Gastroesophageal sphincter (tissue), 4 donors: ENCODE measurements around the gene CHTF18. TPM values are rescaled to one million over a fixed set of nuclear protein-coding genes. Genes with fewer than 3 reads are reported as not detected.
"Not testable (repeated sequence)": the region's sequence is repeated elsewhere in the genome, so short reads cannot be mapped to it uniquely, and the experiment has no call there.

Source experiments
- ATAC-seq: fragments of 150-250 bp; one replicate; pipeline ENCODE4 v1.9.1; 2016; ENCODE audit warnings: mild to moderate bottlenecking, moderate library complexity
- H3K27ac ChIP-seq, 4 donors: fragments of 200-600 bp; sonication (generic) in 3 of 4; 1 replicate in 3 of 4; 2 replicates in 1 of 4; pipeline ENCODE4 v1.5.1; 2016 to 2019
- H3K27me3 ChIP-seq: fragments of 200-600 bp; sonication (generic); one replicate; pipeline ENCODE4 v1.5.1; 2019
- H3K36me3 ChIP-seq, 2 donors: fragments of 200-600 bp; sonication (generic); one replicate each; pipeline ENCODE4 v1.5.1; 2019; ENCODE audit warnings: control low read depth in 1 of 2
- H3K4me1 ChIP-seq, 3 donors: fragments of 200-600 bp; sonication (generic); 1 replicate in 2 of 3; 2 replicates in 1 of 3; pipeline ENCODE4 v1.5.1; 2016 to 2019; ENCODE audit warnings: control low read depth in 2 of 3
- H3K4me3 ChIP-seq, 2 donors: fragments of 200-600 bp; sonication (generic); one replicate each; pipeline ENCODE4 v1.5.1; 2019; ENCODE audit warnings: mild to moderate bottlenecking in 1 of 2, moderate library complexity in 1 of 2
- H3K9me3 ChIP-seq, 3 donors: fragments of 200-600 bp; sonication (generic); one replicate each; pipeline ENCODE4 v1.5.1; 2017 to 2019; ENCODE audit warnings: control low read depth in 2 of 3
- EP300 ChIP-seq: sonication (generic); formaldehyde crosslinking; IDR thresholded peaks from one replicate; pipeline ENCODE4 v1.6.1; 2017; ENCODE audit warnings: antibody characterized with exemption, mild to moderate bottlenecking
- POLR2A ChIP-seq, 2 donors: fragments of 450-650 bp; IDR thresholded peaks; one replicate each; pipeline ENCODE4 v1.6.1; 2017; ENCODE audit warnings: antibody characterized with exemption in 2 of 2, mild to moderate bottlenecking in 2 of 2, moderate library complexity in 1 of 2
- POLR2AphosphoS5 ChIP-seq: sonication (generic); formaldehyde crosslinking; IDR thresholded peaks from one replicate; pipeline ENCODE4 v1.6.1; 2017; ENCODE audit warnings: antibody characterized with exemption
- WGBS, 2 donors: methylation state at CpG; one replicate each; pipeline ENCODE4 v1.1.5; 2018; ENCODE audit warnings: low coverage in 1 of 2; 5-methylcytosine and 5-hydroxymethylcytosine counted together
- total RNA-seq, 4 donors: library from RNA; depleted of rRNA; stranded (reverse); fragments of >200 nt; gene quantifications; one replicate each; pipeline ENCODE4 v1.1.0, GENCODE V29; 2016
- TF ChIP-seq, protein P1 (sequence below), 4 experiments: fragments of 200-600 bp in 2 of 4; fragments of 450-650 bp in 2 of 4; sonication (generic) in 1 of 4; IDR thresholded peaks; one replicate each; pipeline ENCODE4 v1.5.1; 2017 to 2019; ENCODE audit warnings: antibody characterized with exemption in 4 of 4, mild to moderate bottlenecking in 2 of 4, moderate library complexity in 2 of 4

The CHTF18 gene
- total RNA-seq, 4 donors from 2014 or later = 4.6 to 10.9 (median 8.3) TPM

DNA sequence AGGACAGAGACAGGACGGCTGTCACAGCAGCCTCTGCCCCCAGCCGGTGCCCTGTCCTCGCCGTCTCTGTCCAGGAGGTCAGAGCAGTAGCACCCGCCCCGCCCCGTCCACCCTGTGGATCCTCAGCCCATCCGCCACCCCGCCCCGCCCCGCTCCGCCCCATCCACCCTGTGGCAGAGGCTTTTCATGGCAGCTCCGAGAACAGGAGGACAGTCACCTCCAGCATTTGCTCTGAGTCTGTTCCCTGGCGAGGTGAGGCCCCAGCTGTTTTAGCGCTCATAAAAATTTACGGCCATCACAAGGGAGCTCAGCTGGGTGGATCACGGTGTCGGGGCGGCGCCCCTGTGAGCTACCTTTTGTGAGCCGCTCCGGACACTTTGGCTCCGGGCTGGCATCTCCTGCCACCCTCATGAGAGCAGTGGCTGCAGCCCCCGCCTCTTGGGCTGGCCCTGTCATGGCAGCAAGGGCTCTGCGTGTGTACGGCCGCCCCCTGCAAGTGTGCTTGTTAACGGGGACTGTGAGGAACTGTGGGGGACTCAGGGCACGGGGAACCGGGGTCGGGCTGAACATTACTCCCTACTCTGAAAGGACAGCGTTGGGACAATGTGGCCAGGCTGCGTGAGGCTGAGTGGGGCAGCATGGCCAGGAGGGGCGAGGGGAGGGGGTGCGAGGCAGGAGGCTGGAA is 44.4 kb downstream of the CHTF18 start:
- Histone ChIP-seq H3K4me1 (no peaks in the 10 kb centered on the region), H3K9me3 (peaks cover 0 to 48% (median 0%) of the 10 kb centered on the region in 3 donors), H3K4me3 (no peak overlapping the region), H3K27me3 (peaks cover 62% of the 10 kb centered on the region), H3K36me3 (no peaks in the 10 kb centered on the region), H3K27ac (no peak overlapping the region)
- TF ChIP-seq EP300 = no peak
- TF ChIP-seq, protein P1, sequence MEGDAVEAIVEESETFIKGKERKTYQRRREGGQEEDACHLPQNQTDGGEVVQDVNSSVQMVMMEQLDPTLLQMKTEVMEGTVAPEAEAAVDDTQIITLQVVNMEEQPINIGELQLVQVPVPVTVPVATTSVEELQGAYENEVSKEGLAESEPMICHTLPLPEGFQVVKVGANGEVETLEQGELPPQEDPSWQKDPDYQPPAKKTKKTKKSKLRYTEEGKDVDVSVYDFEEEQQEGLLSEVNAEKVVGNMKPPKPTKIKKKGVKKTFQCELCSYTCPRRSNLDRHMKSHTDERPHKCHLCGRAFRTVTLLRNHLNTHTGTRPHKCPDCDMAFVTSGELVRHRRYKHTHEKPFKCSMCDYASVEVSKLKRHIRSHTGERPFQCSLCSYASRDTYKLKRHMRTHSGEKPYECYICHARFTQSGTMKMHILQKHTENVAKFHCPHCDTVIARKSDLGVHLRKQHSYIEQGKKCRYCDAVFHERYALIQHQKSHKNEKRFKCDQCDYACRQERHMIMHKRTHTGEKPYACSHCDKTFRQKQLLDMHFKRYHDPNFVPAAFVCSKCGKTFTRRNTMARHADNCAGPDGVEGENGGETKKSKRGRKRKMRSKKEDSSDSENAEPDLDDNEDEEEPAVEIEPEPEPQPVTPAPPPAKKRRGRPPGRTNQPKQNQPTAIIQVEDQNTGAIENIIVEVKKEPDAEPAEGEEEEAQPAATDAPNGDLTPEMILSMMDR (IDR thresholded peaks at IDR 0.05) = no peak
- no peak for TF ChIP-seq POLR2A (IDR thresholded peaks at IDR 0.05)
- no peak for TF ChIP-seq POLR2AphosphoS5
- ATAC-seq = no peak
- 80% methylated on average over 3 of the region's 35 CpGs; no CpG with 5 or more reads in 1 of the 2 donors for WGBS, 2 donors

DNA sequence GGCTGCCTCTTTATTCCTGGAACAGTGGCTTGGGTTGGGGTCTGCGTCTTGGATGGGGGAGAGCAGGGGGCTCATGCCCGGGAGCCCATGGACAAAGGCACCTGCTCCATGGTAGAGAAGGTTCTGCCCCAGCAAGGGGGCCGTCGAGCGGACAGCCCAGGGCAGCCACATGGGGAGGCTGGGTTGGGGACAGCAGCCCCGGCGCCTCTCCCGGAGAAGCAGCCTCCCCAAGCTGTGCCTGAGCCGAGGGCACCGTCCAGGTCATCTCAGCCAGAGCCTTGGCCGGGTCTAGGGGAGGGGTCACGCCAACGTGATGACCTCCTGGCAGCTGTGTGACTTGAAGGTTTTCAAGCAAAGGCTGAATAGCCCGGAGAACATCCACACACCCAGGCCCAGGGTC is 45.0 kb downstream of the CHTF18 start:
- Histone ChIP-seq H3K9me3 (peaks cover 0 to 51% (median 0%) of the 10 kb centered on the region in 3 donors), H3K36me3 (no peaks in the 10 kb centered on the region), H3K27ac (no peak overlapping the region), H3K27me3 (peaks cover 60% of the 10 kb centered on the region), H3K4me1 (no peaks in the 10 kb centered on the region), H3K4me3 (no peak overlapping the region)
- TF ChIP-seq EP300 (no peak), POLR2A (IDR thresholded peaks at IDR 0.05) (no peak), POLR2AphosphoS5 (no peak)
- TF ChIP-seq, protein P1 (IDR thresholded peaks at IDR 0.05) = no peak
- WGBS, 2 donors = 78 to 100% methylated on average over 1 to 9 of the region's 14 CpGs
- ATAC-seq = no peak

DNA sequence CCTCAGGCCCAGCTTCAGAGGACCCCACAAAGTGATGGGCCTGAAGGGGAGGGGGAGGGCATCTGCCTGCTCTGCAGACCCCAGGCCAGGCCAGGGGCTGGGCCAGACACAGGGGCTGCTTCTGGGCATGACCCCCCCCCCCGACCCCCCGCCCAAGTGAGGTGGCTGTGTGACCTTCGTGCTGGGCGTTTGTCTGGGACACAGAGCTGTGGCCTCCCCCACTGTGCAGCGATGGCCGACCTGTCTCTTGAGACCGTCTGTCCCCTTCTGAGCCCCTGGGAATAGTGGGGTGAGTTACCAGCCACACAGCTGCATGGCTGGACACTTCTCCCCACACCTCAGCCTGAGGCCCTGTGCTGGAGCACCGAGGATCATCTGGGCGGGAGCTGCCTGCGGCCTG is 47.0 kb downstream of the CHTF18 start:
- no peak for TF ChIP-seq POLR2AphosphoS5
- TF ChIP-seq, protein P1 (IDR thresholded peaks at IDR 0.05) = no peak
- H3K4me1 ChIP-seq = no peaks in the 10 kb centered on the region
- ATAC-seq = no peak
- peaks cover 70% of the 10 kb centered on the region for H3K27me3 ChIP-seq
- H3K4me3 ChIP-seq = no peak overlapping the region
- no peak overlapping the region for H3K27ac ChIP-seq
- no peaks in the 10 kb centered on the region for H3K36me3 ChIP-seq
- no CpG with 5 or more reads among the region's 10 CpGs for WGBS, 2 donors
- H3K9me3 ChIP-seq = peaks cover 0 to 51% (median 0%) of the 10 kb centered on the region in 3 donors

DNA sequence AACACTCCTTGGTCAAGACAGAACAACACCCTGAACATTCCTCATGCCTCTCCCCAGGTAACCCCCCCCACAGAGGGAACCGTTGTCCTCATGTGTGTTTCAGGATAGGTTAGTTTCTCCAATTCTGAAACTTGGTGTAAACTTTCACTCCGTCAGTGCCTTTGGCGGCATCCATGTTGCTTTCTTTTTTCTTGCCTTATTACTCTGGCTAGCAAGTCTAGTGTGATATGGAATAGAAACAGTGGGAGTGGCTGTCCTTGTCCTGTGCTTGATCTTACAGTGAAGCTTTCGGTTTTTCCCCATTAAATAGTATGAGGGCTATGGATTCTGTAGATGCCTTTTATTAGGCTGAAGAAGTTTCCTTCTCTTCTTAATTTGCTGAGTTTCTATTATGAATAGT is 47.8 kb downstream of the CHTF18 start:
- ATAC-seq = no peak
- WGBS, 2 donors = 86 to 90% methylated on average over 3 to 4 of the region's 4 CpGs
- Histone ChIP-seq H3K27me3 (peaks cover 72% of the 10 kb centered on the region), H3K4me1 (no peaks in the 10 kb centered on the region), H3K4me3 (no peak overlapping the region), H3K27ac (no peak overlapping the region), H3K9me3 (peaks cover 0 to 51% (median 0%) of the 10 kb centered on the region in 3 donors), H3K36me3 (no peaks in the 10 kb centered on the region)
- TF ChIP-seq POLR2AphosphoS5 = no peak
- TF ChIP-seq EP300 = no peak

DNA sequence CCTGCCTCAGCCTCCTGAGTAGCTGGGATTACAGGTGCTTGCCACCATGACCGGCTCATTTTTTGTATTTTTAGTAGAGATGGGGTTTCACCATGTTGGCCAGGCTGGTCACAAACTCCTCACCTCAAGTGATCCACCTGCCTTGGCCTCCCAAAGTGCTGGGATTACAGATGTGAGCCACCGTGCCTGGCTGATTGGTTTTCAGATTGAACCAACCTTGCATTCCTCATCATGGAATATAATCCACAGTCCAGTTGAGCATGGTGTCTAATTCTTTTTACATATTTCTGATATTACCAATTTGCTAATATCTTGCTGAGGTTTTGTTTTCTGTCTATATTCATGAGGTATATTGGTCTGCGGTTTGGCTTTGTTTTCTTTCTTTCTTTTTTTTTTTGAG is 48.4 kb downstream of the CHTF18 start:
- not testable (repeated sequence) for ATAC-seq, H3K27ac ChIP-seq, H3K4me3 ChIP-seq, H3K4me1 ChIP-seq, H3K36me3 ChIP-seq
- Histone ChIP-seq H3K27me3 (peaks cover 72% of the 10 kb centered on the region), H3K9me3 (peaks cover 0 to 51% (median 0%) of the 10 kb centered on the region in 3 donors)
- WGBS, 2 donors = 97% methylated on average over 3 of the region's 3 CpGs; no CpG with 5 or more reads in 1 of the 2 donors

DNA sequence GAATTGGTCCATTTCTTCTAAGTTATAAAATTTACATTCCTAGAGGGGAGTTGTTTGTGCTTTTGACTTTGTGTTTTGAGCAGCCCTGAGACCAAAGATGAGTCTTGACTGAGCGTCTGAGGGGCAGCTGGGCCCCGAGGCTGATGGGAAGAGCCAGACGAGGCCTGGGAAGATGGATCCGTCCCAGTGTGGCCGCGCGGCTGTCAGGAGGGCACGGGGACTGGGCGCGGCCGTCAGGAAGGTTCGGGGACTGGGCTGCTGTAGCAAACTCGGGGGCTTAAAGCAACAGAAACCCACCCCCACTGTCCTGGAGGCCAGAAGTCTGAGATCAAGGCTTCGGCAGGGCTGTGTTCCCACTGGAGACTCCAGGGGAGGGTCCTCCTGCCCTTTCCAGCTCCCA is 50.3 kb downstream of the CHTF18 start:
- Histone ChIP-seq H3K4me1 (no peaks in the 10 kb centered on the region), H3K36me3 (no peaks in the 10 kb centered on the region), H3K27ac (no peak overlapping the region), H3K9me3 (peaks cover 0 to 43% (median 0%) of the 10 kb centered on the region in 3 donors), H3K27me3 (peaks cover 69% of the 10 kb centered on the region), H3K4me3 (no peak overlapping the region)
- TF ChIP-seq POLR2AphosphoS5 (no peak), POLR2A (IDR thresholded peaks at IDR 0.05) (no peak), EP300 (no peak)
- TF ChIP-seq, protein P1 (IDR thresholded peaks at IDR 0.05) = no peak
- ATAC-seq = no peak
- 86 to 100% methylated on average over 1 to 8 of the region's 14 CpGs for WGBS, 2 donors
